ENCODE results near the gene CENPX. TPM values are rescaled to one million over a fixed set of nuclear protein-coding genes. Genes with fewer than 3 reads are reported as not detected.

The CENPX gene
- total RNA-seq, 1 donor from 2014 or later: 69.3 TPM

DNA sequence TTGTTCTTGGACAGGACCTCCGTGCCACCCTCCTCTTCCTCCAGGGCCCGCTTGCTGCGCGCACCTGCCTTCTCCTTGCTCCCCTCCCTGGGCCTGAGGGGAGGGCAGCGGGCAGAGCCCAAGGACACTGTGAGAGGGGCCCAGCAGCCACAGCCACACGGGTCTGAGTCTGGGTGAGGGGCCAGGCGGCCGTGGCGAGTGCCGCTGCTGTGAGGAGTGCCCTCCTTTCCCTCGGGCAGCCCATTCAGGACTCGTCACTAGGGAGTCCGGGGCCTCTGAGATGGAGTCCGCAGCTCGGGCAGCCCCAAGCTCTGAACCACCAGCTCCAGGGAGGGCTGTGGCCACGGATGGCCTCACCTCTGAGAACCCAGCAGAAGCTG is 37.3 kb upstream of the CENPX start:
- Mint-ChIP-seq H3K27me3 (no peaks in the 10 kb centered on the region), H3K4me1 (ENCODE audit: unreplicated experiment) (no peaks in the 10 kb centered on the region), H3K4me3 (no peak overlapping the region), H3K27ac (no peak overlapping the region), H3K9me3 (no peaks in the 10 kb centered on the region), H3K36me3 (no peaks in the 10 kb centered on the region)
- TF ChIP-seq, protein P1, sequence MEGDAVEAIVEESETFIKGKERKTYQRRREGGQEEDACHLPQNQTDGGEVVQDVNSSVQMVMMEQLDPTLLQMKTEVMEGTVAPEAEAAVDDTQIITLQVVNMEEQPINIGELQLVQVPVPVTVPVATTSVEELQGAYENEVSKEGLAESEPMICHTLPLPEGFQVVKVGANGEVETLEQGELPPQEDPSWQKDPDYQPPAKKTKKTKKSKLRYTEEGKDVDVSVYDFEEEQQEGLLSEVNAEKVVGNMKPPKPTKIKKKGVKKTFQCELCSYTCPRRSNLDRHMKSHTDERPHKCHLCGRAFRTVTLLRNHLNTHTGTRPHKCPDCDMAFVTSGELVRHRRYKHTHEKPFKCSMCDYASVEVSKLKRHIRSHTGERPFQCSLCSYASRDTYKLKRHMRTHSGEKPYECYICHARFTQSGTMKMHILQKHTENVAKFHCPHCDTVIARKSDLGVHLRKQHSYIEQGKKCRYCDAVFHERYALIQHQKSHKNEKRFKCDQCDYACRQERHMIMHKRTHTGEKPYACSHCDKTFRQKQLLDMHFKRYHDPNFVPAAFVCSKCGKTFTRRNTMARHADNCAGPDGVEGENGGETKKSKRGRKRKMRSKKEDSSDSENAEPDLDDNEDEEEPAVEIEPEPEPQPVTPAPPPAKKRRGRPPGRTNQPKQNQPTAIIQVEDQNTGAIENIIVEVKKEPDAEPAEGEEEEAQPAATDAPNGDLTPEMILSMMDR (conservative IDR thresholded peaks at IDR 0.05): no peak
- DNase-seq (ENCODE audit: extremely low spot score, unreplicated experiment): no peak

DNA sequence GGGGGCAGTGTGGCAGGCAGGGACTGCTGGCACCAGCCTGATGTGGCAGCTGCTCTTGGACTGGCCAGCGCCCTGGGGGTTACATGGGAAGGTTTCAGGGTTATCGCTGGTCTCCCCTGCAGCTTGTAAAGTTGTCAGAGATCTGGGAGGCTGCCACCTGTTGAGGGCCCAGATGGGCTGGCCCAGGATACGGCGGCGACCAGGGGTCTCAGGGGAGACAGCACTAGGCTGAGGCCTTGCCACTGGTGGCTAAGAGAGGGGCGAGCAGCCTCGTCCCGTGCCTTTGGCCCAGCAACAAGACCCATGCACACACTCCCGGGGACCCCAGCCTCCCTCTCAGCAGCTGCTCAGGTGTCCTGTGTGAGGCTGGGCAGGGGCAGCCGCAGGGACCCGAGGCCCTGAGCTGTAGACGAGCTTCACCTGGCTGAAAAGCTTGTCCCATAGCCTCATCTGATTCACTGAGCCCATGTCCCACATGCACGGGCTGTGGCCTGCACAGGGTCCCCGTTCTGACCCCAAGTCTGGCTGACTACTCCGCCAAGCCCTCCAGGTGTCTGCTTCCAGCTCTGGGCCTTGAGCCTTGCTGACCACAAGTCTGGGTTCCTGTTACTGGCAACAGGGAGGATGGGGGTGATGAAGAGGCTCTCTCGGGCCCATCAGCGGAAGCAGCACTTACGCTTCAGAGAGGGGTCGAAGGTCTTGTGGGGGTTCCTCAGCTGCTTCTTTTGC is 36.8 kb upstream of the CENPX start:
- Mint-ChIP-seq H3K4me1 (ENCODE audit: unreplicated experiment) (no peaks in the 10 kb centered on the region), H3K27me3 (no peaks in the 10 kb centered on the region), H3K9me3 (no peaks in the 10 kb centered on the region), H3K36me3 (no peaks in the 10 kb centered on the region), H3K27ac (no peak overlapping the region), H3K4me3 (no peak overlapping the region)
- TF ChIP-seq, protein P1 (conservative IDR thresholded peaks at IDR 0.05): no peak
- DNase-seq (ENCODE audit: extremely low spot score, unreplicated experiment): no peak

DNA sequence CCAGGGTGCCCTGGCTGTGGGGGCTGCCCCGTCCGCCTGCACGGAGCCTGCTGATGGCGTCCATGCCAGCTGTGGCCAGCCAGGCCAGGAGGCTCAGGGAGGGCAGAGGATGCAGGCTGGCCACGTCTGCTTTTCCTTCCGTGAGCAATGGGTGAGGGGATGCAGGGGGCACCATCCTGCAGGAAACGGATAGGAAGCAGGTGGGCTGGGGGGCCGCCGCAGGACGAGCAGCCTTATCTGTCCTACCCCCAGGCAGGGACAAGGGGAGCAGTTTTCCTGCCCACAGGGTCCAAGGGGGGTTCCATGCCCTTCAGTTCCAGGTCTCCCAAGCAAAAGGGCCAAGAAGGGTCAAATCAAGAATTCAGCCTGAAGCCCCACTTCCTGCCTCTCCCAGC is 36.2 kb upstream of the CENPX start:
- no peaks in the 10 kb centered on the region for H3K36me3 Mint-ChIP-seq
- no peaks in the 10 kb centered on the region for H3K4me1 Mint-ChIP-seq (ENCODE audit: unreplicated experiment)
- H3K4me3 Mint-ChIP-seq: no peak overlapping the region
- no peaks in the 10 kb centered on the region for H3K27me3 Mint-ChIP-seq
- no peak for DNase-seq (ENCODE audit: extremely low spot score, unreplicated experiment)
- TF ChIP-seq, protein P1 (conservative IDR thresholded peaks at IDR 0.05): no peak
- no peaks in the 10 kb centered on the region for H3K9me3 Mint-ChIP-seq
- no peak overlapping the region for H3K27ac Mint-ChIP-seq

DNA sequence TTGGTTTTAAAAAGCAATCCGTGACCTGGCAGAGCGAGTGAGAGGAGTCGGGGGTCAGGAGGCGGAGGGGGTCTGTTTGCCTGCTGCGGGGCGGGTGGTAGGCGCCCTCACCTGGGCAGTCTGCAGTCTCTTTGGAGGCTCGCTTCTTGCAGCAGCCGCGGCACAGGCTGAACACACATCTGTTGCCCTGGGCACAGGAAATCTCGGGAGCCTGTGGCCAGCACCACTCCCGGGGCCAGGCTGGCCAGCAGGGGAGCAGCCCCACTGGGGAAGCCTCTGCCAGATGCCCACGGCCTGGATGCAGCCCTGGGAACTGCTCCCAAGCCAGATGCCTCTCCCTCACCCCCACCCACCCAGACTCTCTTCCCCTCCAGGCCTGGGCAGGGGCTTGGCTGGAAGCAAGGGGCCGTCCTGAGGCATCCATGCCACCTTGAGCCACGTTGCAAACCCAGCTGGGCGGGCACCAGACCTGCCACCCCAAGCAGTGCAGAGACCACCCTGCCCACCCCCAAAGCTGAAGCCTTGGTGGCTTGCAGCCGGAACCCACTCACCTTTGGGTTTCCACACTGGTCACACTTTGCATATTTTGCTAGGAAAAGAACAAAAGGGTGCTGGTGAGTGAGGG is 35.7 kb upstream of the CENPX start:
- Mint-ChIP-seq H3K27ac (no peak overlapping the region), H3K4me1 (ENCODE audit: unreplicated experiment) (no peaks in the 10 kb centered on the region), H3K4me3 (no peak overlapping the region), H3K36me3 (no peaks in the 10 kb centered on the region), H3K27me3 (no peaks in the 10 kb centered on the region), H3K9me3 (no peaks in the 10 kb centered on the region)
- DNase-seq (ENCODE audit: extremely low spot score, unreplicated experiment): no peak
- TF ChIP-seq, protein P1 (conservative IDR thresholded peaks at IDR 0.05): no peak

DNA sequence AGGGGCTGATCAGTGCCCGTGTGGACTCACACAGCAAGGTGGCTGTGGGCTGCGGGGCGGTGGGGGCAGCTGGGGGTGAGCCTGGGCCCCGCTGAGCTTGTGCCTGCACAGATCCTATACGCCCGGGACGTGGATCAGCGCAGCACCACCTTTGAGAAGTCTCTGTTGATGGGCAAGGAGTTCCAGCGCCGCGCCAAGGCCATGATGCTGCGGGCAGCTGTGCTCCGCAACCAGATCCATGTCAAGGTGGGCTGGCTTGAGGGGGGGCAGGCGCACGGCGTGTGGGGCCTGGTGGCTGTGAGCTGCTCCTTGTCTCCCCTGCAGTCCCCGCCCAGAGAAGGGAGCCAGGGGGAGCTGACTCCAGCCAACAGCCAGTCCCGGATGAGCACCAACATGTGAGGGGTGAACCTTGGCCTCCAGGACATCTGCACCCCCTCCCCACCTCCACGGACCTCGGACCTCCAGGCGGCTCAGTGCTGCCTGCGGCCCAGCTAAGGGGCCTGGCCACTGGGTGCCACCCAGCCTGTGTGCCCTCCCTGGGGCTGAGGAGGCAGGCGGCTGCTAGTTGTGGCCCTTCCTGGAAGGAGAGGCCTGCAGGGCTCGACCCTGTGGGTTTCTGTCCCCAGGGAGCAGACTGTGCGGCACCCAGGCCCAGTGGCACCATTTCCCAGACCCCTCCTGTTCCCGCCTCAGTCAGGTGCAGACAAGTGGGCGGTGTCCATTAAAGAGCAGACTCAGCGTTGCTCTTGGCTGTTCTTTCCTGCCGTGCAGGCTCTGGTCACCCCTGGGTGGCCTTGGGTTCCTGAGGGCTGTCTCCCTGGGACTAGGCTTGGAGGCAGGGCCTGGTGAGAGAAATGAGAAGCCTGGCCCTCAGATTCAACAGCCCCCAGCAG is 34.3 kb upstream of the CENPX start:
- H3K4me3 Mint-ChIP-seq: no peak overlapping the region
- no peak overlapping the region for H3K27ac Mint-ChIP-seq
- DNase-seq (ENCODE audit: extremely low spot score, unreplicated experiment): no peak
- H3K27me3 Mint-ChIP-seq: no peaks in the 10 kb centered on the region
- no peaks in the 10 kb centered on the region for H3K9me3 Mint-ChIP-seq
- no peaks in the 10 kb centered on the region for H3K36me3 Mint-ChIP-seq
- TF ChIP-seq, protein P1 (conservative IDR thresholded peaks at IDR 0.05): no peak
- H3K4me1 Mint-ChIP-seq (ENCODE audit: unreplicated experiment): no peaks in the 10 kb centered on the region

All from type B pancreatic cell (in vitro differentiated cells).